ENCODE data around the gene SRRM1.

Gene SRRM1

DNA sequence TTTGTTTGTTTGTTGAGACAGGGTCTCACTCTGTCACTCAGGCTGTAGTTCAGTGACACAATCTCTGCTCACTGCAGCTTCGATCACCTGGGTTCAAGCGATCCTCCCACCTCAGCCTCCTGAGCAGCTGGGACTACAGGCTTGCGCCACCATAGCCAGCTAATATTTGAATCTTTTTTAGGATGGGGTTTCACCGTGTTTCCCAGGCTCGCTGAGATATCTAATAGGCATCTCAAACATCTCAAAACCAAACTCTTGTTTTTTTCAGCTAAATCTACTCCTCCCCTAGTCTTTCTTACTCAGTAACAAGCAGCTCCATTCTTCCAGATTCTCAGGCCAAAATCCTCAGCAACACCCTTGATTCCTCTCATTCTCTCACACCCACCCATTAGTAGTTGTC, 22.0 kb upstream of the SRRM1 start:
- Mint-ChIP-seq H3K36me3 (ENCODE audit: low read depth) (no peaks in the 10 kb centered on the region), H3K9me3 (peaks cover 3% of the 10 kb centered on the region), H3K4me1 (peaks cover 5% of the 10 kb centered on the region), H3K4me3 (no peak overlapping the region), H3K27me3 (ENCODE audit: low read depth) (no peaks in the 10 kb centered on the region), H3K27ac (no peak overlapping the region)
- TF ChIP-seq, protein P1, sequence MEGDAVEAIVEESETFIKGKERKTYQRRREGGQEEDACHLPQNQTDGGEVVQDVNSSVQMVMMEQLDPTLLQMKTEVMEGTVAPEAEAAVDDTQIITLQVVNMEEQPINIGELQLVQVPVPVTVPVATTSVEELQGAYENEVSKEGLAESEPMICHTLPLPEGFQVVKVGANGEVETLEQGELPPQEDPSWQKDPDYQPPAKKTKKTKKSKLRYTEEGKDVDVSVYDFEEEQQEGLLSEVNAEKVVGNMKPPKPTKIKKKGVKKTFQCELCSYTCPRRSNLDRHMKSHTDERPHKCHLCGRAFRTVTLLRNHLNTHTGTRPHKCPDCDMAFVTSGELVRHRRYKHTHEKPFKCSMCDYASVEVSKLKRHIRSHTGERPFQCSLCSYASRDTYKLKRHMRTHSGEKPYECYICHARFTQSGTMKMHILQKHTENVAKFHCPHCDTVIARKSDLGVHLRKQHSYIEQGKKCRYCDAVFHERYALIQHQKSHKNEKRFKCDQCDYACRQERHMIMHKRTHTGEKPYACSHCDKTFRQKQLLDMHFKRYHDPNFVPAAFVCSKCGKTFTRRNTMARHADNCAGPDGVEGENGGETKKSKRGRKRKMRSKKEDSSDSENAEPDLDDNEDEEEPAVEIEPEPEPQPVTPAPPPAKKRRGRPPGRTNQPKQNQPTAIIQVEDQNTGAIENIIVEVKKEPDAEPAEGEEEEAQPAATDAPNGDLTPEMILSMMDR (IDR thresholded peaks at IDR 0.05; ENCODE audit: unreplicated experiment in 3 of 3) = no peak

GRCh38 chr1:24622218-24622617, 20.9 kb upstream of the SRRM1 start:
- H3K27me3 Mint-ChIP-seq (ENCODE audit: low read depth) = no peaks in the 10 kb centered on the region
- no peak overlapping the region for H3K4me3 Mint-ChIP-seq
- peak overlapping the region in 1 of 3 experiments; percentile 8 for H3K27ac Mint-ChIP-seq
- H3K4me1 Mint-ChIP-seq = peaks cover 5% of the 10 kb centered on the region
- H3K9me3 Mint-ChIP-seq = peaks cover 3% of the 10 kb centered on the region
- TF ChIP-seq, protein P1 (IDR thresholded peaks at IDR 0.05; ENCODE audit: unreplicated experiment in 3 of 3) = no peak
- H3K36me3 Mint-ChIP-seq (ENCODE audit: low read depth) = no peaks in the 10 kb centered on the region

- Mint-ChIP-seq H3K36me3 (ENCODE audit: low read depth) (no peaks in the 10 kb centered on the region), H3K9me3 (no peaks in the 10 kb centered on the region), H3K4me1 (peaks cover 5% of the 10 kb centered on the region), H3K27me3 (ENCODE audit: low read depth) (peaks cover 8% of the 10 kb centered on the region), H3K4me3 (no peak overlapping the region), H3K27ac (no peak overlapping the region)
- TF ChIP-seq, protein P1 (IDR thresholded peaks at IDR 0.05; ENCODE audit: unreplicated experiment in 3 of 3) = no peak
Measured at GRCh38 chr1:24632832-24633175, 10.3 kb upstream of the SRRM1 start.

- no peaks in the 10 kb centered on the region for H3K36me3 Mint-ChIP-seq (ENCODE audit: low read depth)
- no peak overlapping the region for H3K27ac Mint-ChIP-seq
- peaks cover 7% of the 10 kb centered on the region for H3K27me3 Mint-ChIP-seq (ENCODE audit: low read depth)
- H3K9me3 Mint-ChIP-seq = no peaks in the 10 kb centered on the region
- peaks cover 11% of the 10 kb centered on the region for H3K4me1 Mint-ChIP-seq
- TF ChIP-seq, protein P1 (IDR thresholded peaks at IDR 0.05; ENCODE audit: unreplicated experiment in 3 of 3) = peak; percentile 55 to 71 (median 68)
- no peak overlapping the region for H3K4me3 Mint-ChIP-seq
Measured at GRCh38 chr1:24635195-24635843, 7.8 kb upstream of the SRRM1 start.

GRCh38 chr1:24636661-24637357, 6.3 kb upstream of the SRRM1 start:
- H3K27me3 Mint-ChIP-seq (ENCODE audit: low read depth) = peaks cover 3% of the 10 kb centered on the region
- no peaks in the 10 kb centered on the region for H3K36me3 Mint-ChIP-seq (ENCODE audit: low read depth)
- H3K27ac Mint-ChIP-seq = no peak overlapping the region
- H3K4me1 Mint-ChIP-seq = peaks cover 17% of the 10 kb centered on the region
- no peaks in the 10 kb centered on the region for H3K9me3 Mint-ChIP-seq
- TF ChIP-seq, protein P1 (IDR thresholded peaks at IDR 0.05; ENCODE audit: unreplicated experiment in 3 of 3) = no peak
- no peak overlapping the region for H3K4me3 Mint-ChIP-seq

DNA sequence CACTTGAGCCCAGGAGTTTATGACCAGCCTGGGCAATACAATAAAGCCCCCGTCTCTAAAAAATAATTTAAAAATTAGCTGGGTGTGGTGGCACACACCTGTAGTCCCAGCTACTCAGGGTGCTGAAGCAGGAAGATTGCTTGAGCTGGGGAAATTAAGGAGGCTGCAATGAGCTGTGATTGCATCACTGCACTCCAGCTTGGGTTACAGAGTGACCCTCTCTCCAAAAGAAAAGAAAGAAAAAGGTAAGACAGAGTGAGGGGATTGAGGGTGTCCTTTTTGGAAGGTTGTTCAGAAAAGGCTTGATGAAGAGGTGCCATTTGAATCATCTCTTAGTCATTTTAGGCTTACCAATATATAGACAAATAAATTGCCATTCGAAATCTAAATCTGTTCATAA, 4.0 kb upstream of the SRRM1 start:
- no peaks in the 10 kb centered on the region for H3K36me3 Mint-ChIP-seq (ENCODE audit: low read depth)
- H3K4me1 Mint-ChIP-seq = peaks cover 24% of the 10 kb centered on the region

More for the DNA sequence above, 4.0 kb upstream of the SRRM1 start:
- H3K27ac Mint-ChIP-seq = peak overlapping the region; percentile 44 to 100 (median 69)
- peaks cover 3% of the 10 kb centered on the region for H3K27me3 Mint-ChIP-seq (ENCODE audit: low read depth)
- no peaks in the 10 kb centered on the region for H3K9me3 Mint-ChIP-seq
- TF ChIP-seq, protein P1 (IDR thresholded peaks at IDR 0.05; ENCODE audit: unreplicated experiment in 3 of 3) = no peak
- peak overlapping the region; percentile 57 to 76 (median 75) for H3K4me3 Mint-ChIP-seq

Data from nephron (organoid).